ENCODE results near the gene PTGDR. TPM values are rescaled to one million over a fixed set of nuclear protein-coding genes. Genes with fewer than 3 reads are reported as not detected.

The PTGDR gene
- polyA plus RNA-seq, 1 donor from 2014 or later: 0.10 TPM

DNA sequence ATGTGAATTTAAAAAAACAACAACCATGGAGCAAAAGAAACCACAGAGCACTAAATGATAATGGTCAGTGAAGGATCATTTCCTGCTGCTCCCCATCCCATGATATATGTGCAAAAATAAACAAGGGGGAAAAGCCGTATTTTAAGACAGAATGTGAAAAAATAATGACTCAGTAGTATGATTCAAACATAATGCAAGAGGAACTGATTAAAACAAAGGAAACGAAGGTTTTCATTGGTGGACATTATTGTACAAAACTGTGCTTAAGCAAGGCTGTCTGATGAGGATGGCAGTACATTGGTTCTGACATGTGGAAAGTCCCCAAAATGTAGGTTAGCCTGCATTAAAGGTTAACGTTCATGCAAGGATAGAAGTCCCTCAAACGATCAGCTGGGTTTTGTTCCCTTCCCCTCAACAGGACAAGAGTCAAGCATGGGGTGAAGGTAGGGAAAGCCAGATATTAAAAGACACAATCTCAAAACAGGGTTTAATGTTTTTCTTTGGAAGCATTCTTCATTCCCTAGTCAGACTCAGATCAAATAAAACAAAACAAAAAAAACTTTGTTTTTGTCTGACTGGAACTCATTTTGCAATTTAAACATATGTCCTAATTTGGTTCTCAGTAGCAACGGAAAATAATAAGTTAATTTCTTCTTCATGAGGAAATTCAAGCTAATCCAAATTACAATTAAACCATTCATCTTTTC is 26.3 kb upstream of the PTGDR start:
- TF ChIP-seq MXI1 (conservative IDR thresholded peaks at IDR 0.05; ENCODE audit: poor library complexity, severe bottlenecking) (no peak), EP300 (conservative IDR thresholded peaks at IDR 0.05; ENCODE audit: poor library complexity, severe bottlenecking) (no peak), RAD21 (conservative IDR thresholded peaks at IDR 0.05) (no peak), EZH2 (IDR thresholded peaks at IDR 0.05; ENCODE audit: borderline replicate concordance, insufficient read depth, low read length, poor library complexity, severe bottlenecking) (no peak), REST (IDR thresholded peaks at IDR 0.05; ENCODE audit: borderline replicate concordance) (no peak), TAF1 (IDR thresholded peaks at IDR 0.05; ENCODE audit: low read depth) (no peak), POLR2AphosphoS5 (IDR thresholded peaks at IDR 0.05) (no peak), SMC3 (conservative IDR thresholded peaks at IDR 0.05; ENCODE audit: poor library complexity) (no peak)
- TF ChIP-seq, protein P1, sequence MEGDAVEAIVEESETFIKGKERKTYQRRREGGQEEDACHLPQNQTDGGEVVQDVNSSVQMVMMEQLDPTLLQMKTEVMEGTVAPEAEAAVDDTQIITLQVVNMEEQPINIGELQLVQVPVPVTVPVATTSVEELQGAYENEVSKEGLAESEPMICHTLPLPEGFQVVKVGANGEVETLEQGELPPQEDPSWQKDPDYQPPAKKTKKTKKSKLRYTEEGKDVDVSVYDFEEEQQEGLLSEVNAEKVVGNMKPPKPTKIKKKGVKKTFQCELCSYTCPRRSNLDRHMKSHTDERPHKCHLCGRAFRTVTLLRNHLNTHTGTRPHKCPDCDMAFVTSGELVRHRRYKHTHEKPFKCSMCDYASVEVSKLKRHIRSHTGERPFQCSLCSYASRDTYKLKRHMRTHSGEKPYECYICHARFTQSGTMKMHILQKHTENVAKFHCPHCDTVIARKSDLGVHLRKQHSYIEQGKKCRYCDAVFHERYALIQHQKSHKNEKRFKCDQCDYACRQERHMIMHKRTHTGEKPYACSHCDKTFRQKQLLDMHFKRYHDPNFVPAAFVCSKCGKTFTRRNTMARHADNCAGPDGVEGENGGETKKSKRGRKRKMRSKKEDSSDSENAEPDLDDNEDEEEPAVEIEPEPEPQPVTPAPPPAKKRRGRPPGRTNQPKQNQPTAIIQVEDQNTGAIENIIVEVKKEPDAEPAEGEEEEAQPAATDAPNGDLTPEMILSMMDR (IDR thresholded peaks at IDR 0.05; ENCODE audit: poor library complexity, severe bottlenecking): no peak
- Histone ChIP-seq H3K27me3 (ENCODE audit: insufficient read depth, low read depth, low read length) (no peaks in the 10 kb centered on the region), H3K27ac (ENCODE audit: low read length) (no peak overlapping the region), H3K9me2 (ENCODE audit: insufficient read depth, low read length) (no peaks in the 10 kb centered on the region), H2AFZ (ENCODE audit: low read depth, low read length) (no peak overlapping the region), H3K9ac (ENCODE audit: low read length) (no peak overlapping the region), H3K79me2 (replicated peaks; ENCODE audit: insufficient read depth, low read length) (no peaks in the 10 kb centered on the region), H3K4me3 (ENCODE audit: low read length) (no peak overlapping the region), H3F3A (ENCODE audit: insufficient read depth, low read length, poor library complexity, severe bottlenecking) (no peaks in the 10 kb centered on the region), H3K9me3 (ENCODE audit: low read length) (no peaks in the 10 kb centered on the region), H4K20me1 (ENCODE audit: insufficient read depth) (no peaks in the 10 kb centered on the region), H3K36me3 (ENCODE audit: insufficient read depth, low read length) (no peaks in the 10 kb centered on the region), H3K4me2 (ENCODE audit: low read length) (no peak overlapping the region)

GRCh38 chr14:52244328-52244727 is 23.2 kb upstream of the PTGDR start:
- Histone ChIP-seq H3K79me2 (replicated peaks; ENCODE audit: insufficient read depth, low read length) (no peaks in the 10 kb centered on the region), H3K4me2 (ENCODE audit: low read length) (no peak overlapping the region), H3K4me3 (ENCODE audit: low read length) (no peak overlapping the region), H3K27ac (ENCODE audit: low read length) (no peak overlapping the region), H4K20me1 (ENCODE audit: insufficient read depth) (no peaks in the 10 kb centered on the region), H3K9me2 (ENCODE audit: insufficient read depth, low read length) (no peaks in the 10 kb centered on the region), H3K9me3 (ENCODE audit: low read length) (no peaks in the 10 kb centered on the region), H3K27me3 (ENCODE audit: insufficient read depth, low read depth, low read length) (no peaks in the 10 kb centered on the region), H3K9ac (ENCODE audit: low read length) (no peak overlapping the region), H3F3A (ENCODE audit: insufficient read depth, low read length, poor library complexity, severe bottlenecking) (no peaks in the 10 kb centered on the region), H3K36me3 (ENCODE audit: insufficient read depth, low read length) (no peaks in the 10 kb centered on the region), H2AFZ (ENCODE audit: low read depth, low read length) (no peak overlapping the region)
- TF ChIP-seq TAF1 (IDR thresholded peaks at IDR 0.05; ENCODE audit: low read depth) (no peak), SMC3 (conservative IDR thresholded peaks at IDR 0.05; ENCODE audit: poor library complexity) (no peak), EP300 (conservative IDR thresholded peaks at IDR 0.05; ENCODE audit: poor library complexity, severe bottlenecking) (no peak), EZH2 (IDR thresholded peaks at IDR 0.05; ENCODE audit: borderline replicate concordance, insufficient read depth, low read length, poor library complexity, severe bottlenecking) (no peak), MXI1 (conservative IDR thresholded peaks at IDR 0.05; ENCODE audit: poor library complexity, severe bottlenecking) (no peak), POLR2AphosphoS5 (IDR thresholded peaks at IDR 0.05) (no peak), REST (IDR thresholded peaks at IDR 0.05; ENCODE audit: borderline replicate concordance) (no peak), RAD21 (conservative IDR thresholded peaks at IDR 0.05) (no peak)
- TF ChIP-seq, protein P1 (IDR thresholded peaks at IDR 0.05; ENCODE audit: poor library complexity, severe bottlenecking): no peak
